ENCODE results near the gene NPIPB2.
"Not testable (repeated sequence)": the region's sequence is repeated elsewhere in the genome, so short reads cannot be mapped to it uniquely, and the experiment has no call there.

Gene NPIPB2

DNA sequence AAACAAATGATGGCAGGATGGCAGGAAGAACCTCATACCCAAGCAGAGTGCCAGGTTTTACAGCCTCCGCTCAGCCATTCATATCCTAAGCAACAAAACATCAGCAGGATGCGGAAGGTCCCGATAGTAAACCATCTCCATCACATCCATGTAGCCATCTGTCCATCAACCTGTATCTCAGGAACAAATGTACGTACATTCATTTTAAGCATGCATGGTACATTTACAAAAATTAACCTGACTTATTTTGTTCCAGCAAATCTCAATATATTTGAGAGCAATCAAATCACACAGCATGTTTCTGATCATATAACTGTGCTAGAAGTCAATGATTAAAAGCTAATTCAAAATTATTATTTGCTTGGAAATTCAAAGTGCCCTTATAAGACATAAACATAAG, at the start of gene NPIPB2:
NPIPB2 (minus strand) TSS at position 101 of the 400 bp plus-strand sequence; CDS start at position 101, 0 bp downstream.
- not testable (repeated sequence) for H3K9ac ChIP-seq (ENCODE audit: low read length); H3K27me3 ChIP-seq (replicated peaks; ENCODE audit: insufficient read depth, low read length); H3K36me3 ChIP-seq (replicated peaks; ENCODE audit: insufficient read depth, low read length); H3K9me2 ChIP-seq (replicated peaks; ENCODE audit: insufficient read depth, low read length); H2AFZ ChIP-seq (ENCODE audit: low read length); H3K4me1 ChIP-seq (ENCODE audit: low read length); H3K27ac ChIP-seq (ENCODE audit: low read length); H3K4me2 ChIP-seq (ENCODE audit: low read depth, low read length); H3F3A ChIP-seq (ENCODE audit: insufficient read depth, low read length); H3K79me2 ChIP-seq (ENCODE audit: low read length); H3K9me3 ChIP-seq (replicated peaks; ENCODE audit: insufficient read depth, low read length); H4K20me1 ChIP-seq (ENCODE audit: insufficient read depth, low read length); H3K4me3 ChIP-seq (ENCODE audit: low read length); DNase-seq

DNA sequence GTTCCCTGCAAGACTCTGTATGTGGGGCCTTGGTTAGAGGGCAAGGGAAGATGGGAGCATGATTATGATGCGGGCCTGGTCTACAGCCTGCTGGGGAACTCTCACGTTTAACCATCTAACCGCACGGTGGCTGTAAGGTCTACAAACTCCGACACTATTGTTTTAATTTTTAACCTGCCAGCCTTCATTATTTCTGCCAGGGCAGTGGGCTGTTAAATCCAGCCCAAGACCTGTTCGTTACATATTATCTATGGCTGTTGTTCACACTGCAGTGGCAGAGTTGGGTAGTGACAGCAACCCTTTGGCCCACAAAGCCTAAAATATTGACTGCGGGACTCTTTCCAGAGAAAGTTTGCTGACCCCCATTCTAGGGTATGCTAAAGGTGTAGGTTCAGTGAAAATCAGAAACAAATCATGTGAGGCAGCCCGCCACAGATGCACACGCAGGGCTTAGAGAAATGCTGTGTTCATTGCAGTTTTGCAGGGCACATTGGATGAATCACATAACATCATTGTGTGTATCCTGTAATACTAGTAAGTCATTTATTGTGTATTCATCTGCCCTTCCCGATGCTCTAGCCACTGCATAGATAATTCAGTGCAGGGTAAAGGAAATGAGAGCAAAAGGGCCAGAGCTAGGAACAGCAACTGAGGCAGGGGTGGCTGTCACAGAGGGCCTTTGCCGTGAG, 49.0 kb upstream of the NPIPB2 start:
- H3K4me2 ChIP-seq (ENCODE audit: low read depth, low read length) = no peak overlapping the region
- no peaks in the 10 kb centered on the region for H3K36me3 ChIP-seq (replicated peaks; ENCODE audit: insufficient read depth, low read length)
- no peak overlapping the region for H2AFZ ChIP-seq (ENCODE audit: low read length)
- H4K20me1 ChIP-seq (ENCODE audit: insufficient read depth, low read length) = no peaks in the 10 kb centered on the region
- H3K27ac ChIP-seq (ENCODE audit: low read length) = no peak overlapping the region
- H3K9ac ChIP-seq (ENCODE audit: low read length) = no peak overlapping the region
- no peaks in the 10 kb centered on the region for H3K9me3 ChIP-seq (replicated peaks; ENCODE audit: insufficient read depth, low read length)
- H3K4me3 ChIP-seq (ENCODE audit: low read length) = no peak overlapping the region
- TF ChIP-seq EZH2phosphoT487 (IDR thresholded peaks at IDR 0.05; ENCODE audit: low read length) (no peak), EZH2 (optimal IDR thresholded peaks at IDR 0.05; ENCODE audit: low read depth, low read length) (no peak)
- TF ChIP-seq, protein P1, sequence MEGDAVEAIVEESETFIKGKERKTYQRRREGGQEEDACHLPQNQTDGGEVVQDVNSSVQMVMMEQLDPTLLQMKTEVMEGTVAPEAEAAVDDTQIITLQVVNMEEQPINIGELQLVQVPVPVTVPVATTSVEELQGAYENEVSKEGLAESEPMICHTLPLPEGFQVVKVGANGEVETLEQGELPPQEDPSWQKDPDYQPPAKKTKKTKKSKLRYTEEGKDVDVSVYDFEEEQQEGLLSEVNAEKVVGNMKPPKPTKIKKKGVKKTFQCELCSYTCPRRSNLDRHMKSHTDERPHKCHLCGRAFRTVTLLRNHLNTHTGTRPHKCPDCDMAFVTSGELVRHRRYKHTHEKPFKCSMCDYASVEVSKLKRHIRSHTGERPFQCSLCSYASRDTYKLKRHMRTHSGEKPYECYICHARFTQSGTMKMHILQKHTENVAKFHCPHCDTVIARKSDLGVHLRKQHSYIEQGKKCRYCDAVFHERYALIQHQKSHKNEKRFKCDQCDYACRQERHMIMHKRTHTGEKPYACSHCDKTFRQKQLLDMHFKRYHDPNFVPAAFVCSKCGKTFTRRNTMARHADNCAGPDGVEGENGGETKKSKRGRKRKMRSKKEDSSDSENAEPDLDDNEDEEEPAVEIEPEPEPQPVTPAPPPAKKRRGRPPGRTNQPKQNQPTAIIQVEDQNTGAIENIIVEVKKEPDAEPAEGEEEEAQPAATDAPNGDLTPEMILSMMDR (IDR thresholded peaks at IDR 0.05; ENCODE audit: low read length) = no peak
- DNase-seq = no peak
- H3K27me3 ChIP-seq (replicated peaks; ENCODE audit: insufficient read depth, low read length) = no peaks in the 10 kb centered on the region
- peaks cover 88% of the 10 kb centered on the region for H3K79me2 ChIP-seq (ENCODE audit: low read length)
- no peaks in the 10 kb centered on the region for H3K9me2 ChIP-seq (replicated peaks; ENCODE audit: insufficient read depth, low read length)
- no peaks in the 10 kb centered on the region for H3F3A ChIP-seq (ENCODE audit: insufficient read depth, low read length)
- H3K4me1 ChIP-seq (ENCODE audit: low read length) = no peaks in the 10 kb centered on the region

DNA sequence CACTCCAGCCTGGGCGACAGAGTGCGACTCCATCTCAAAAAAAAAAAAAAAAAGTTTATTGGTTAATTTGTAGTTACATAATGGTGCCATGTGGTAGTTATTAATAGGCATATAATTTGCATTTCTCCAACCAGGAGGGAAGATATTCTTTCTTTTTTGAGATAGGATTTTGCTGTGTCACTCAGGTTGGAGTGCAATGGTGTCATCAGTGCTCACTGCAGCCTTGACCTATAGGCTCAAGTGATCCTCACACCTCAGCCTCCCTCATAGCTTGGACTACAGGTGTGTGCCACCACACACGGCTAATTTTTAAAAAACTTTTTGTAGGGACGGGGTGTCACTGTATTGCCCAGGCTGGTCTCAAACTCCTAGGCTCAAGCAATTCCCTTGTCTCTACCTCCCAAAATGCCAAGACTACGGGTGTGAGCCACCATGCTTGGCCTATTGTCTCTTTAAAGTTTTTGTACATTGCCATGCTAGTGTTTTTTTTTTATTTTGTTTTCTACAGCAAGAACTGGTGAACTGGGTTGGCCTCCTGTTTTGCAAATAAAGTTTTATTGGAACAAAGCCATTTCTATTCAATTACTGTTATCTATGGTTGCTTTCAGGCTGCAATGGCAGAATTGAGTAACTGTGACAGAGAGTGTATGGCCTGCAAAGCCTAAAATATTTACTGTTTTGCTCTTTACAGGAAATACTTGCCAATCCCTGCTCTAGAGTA, 46.6 kb upstream of the NPIPB2 start:
- Histone ChIP-seq H3K79me2 (ENCODE audit: low read length) (peaks cover 96% of the 10 kb centered on the region), H3K4me3 (ENCODE audit: low read length) (no peak overlapping the region)

More for the DNA sequence above, 46.6 kb upstream of the NPIPB2 start:
- no peaks in the 10 kb centered on the region for H3K4me1 ChIP-seq (ENCODE audit: low read length)
- H3F3A ChIP-seq (ENCODE audit: insufficient read depth, low read length) = no peaks in the 10 kb centered on the region
- no peaks in the 10 kb centered on the region for H4K20me1 ChIP-seq (ENCODE audit: insufficient read depth, low read length)
- no peaks in the 10 kb centered on the region for H3K9me3 ChIP-seq (replicated peaks; ENCODE audit: insufficient read depth, low read length)
- TF ChIP-seq, protein P1 (IDR thresholded peaks at IDR 0.05; ENCODE audit: low read length) = no peak
- TF ChIP-seq EZH2 (optimal IDR thresholded peaks at IDR 0.05; ENCODE audit: low read depth, low read length) = no peak
- TF ChIP-seq EZH2phosphoT487 (IDR thresholded peaks at IDR 0.05; ENCODE audit: low read length) = no peak
- H3K36me3 ChIP-seq (replicated peaks; ENCODE audit: insufficient read depth, low read length) = no peaks in the 10 kb centered on the region
- no peaks in the 10 kb centered on the region for H3K9me2 ChIP-seq (replicated peaks; ENCODE audit: insufficient read depth, low read length)
- no peak overlapping the region for H3K9ac ChIP-seq (ENCODE audit: low read length)
- H3K27ac ChIP-seq (ENCODE audit: low read length) = no peak overlapping the region
- no peak overlapping the region for H2AFZ ChIP-seq (ENCODE audit: low read length)
- H3K4me2 ChIP-seq (ENCODE audit: low read depth, low read length) = no peak overlapping the region
- DNase-seq = no peak
- H3K27me3 ChIP-seq (replicated peaks; ENCODE audit: insufficient read depth, low read length) = no peaks in the 10 kb centered on the region
